Fibroblast of villous mesenchyme (primary cell): ENCODE data around the gene POLD2. TPM values are rescaled to one million over a fixed set of nuclear protein-coding genes. Genes with fewer than 3 reads are reported as not detected.

Experiments
- DNase-seq: peaks from one replicate; pipeline ENCODE4 v3.0.0-alpha.2; 2010; ENCODE audit warnings: low read depth
- H3K4me3 ChIP-seq: 2 replicates; pipeline ENCODE4 v1.5.1; 2011; ENCODE audit warnings: low read depth, mild to moderate bottlenecking, low read length
- total RNA-seq: library from RNA; depleted of rRNA; stranded (reverse); fragments of >200 nt; gene quantifications from 2 replicates; pipeline ENCODE4 v1.2.3, GENCODE V29; 2012
- TF ChIP-seq, protein P1 (sequence below): IDR thresholded peaks from 2 replicates; pipeline ENCODE4 v1.5.1; 2012; ENCODE audit warnings: low read depth, mild to moderate bottlenecking, low read length; ENCODE audit not compliant: insufficient read depth

The POLD2 gene
- total RNA-seq, 1 donor, result 101 TPM

GRCh38 chr7:44116789-44117666 is 6.3 kb downstream of the POLD2 start:
- no peak for DNase-seq
- TF ChIP-seq, protein P1, sequence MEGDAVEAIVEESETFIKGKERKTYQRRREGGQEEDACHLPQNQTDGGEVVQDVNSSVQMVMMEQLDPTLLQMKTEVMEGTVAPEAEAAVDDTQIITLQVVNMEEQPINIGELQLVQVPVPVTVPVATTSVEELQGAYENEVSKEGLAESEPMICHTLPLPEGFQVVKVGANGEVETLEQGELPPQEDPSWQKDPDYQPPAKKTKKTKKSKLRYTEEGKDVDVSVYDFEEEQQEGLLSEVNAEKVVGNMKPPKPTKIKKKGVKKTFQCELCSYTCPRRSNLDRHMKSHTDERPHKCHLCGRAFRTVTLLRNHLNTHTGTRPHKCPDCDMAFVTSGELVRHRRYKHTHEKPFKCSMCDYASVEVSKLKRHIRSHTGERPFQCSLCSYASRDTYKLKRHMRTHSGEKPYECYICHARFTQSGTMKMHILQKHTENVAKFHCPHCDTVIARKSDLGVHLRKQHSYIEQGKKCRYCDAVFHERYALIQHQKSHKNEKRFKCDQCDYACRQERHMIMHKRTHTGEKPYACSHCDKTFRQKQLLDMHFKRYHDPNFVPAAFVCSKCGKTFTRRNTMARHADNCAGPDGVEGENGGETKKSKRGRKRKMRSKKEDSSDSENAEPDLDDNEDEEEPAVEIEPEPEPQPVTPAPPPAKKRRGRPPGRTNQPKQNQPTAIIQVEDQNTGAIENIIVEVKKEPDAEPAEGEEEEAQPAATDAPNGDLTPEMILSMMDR, result no peak
- H3K4me3 ChIP-seq, result no peak overlapping the region

DNA sequence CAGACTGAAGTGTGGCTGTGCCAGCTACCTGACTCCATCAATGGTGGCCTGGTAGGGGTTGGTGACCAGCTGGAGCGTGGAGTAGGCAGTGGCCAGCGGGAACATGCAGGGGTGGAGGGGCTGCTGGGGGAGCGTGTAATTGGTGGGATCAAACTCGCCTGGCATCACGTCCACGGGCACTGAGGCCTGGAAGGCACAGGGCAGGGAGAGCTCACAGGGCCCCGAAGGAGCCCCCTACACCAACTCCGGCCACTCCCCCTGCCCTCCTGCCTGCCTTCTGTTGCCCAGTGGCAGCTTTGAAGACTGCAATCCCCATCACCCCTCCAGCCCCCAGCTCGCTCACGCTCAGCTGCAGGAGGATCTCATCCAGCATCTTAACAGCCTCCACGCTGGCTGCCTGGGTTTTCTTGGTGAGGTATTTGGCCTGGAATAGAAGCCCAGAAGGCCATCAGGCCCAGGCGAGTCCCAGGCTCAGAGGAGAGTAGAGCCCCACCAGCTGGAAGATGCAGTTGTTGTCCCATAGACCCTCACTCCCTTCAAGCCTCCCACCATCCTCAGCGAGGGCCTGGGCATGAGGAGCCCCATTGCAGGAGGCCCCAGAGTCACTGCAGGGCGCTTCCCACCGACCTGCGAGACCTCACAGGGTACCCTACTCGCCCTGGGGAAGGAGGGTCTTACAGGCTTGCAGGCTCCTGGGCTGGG is 7.1 kb downstream of the POLD2 start:
- TF ChIP-seq, protein P1, result no peak
- no peak overlapping the region for H3K4me3 ChIP-seq
- no peak for DNase-seq

- TF ChIP-seq, protein P1, result no peak
- H3K4me3 ChIP-seq, result no peak overlapping the region
- DNase-seq, result no peak
These were observed 8.6 kb downstream of the POLD2 start for GRCh38 chr7:44114586-44115310.

GRCh38 chr7:44113764-44114354 is 9.5 kb downstream of the POLD2 start:
- H3K4me3 ChIP-seq, result no peak overlapping the region
- TF ChIP-seq, protein P1, result no peak
- no peak for DNase-seq

- H3K4me3 ChIP-seq, result no peak overlapping the region
- no peak for DNase-seq
- TF ChIP-seq, protein P1, result no peak
These were observed 10.2 kb downstream of the POLD2 start for GRCh38 chr7:44112997-44113763.
